ENCODE measurements around the gene BCAS3.

BCAS3 gene

DNA sequence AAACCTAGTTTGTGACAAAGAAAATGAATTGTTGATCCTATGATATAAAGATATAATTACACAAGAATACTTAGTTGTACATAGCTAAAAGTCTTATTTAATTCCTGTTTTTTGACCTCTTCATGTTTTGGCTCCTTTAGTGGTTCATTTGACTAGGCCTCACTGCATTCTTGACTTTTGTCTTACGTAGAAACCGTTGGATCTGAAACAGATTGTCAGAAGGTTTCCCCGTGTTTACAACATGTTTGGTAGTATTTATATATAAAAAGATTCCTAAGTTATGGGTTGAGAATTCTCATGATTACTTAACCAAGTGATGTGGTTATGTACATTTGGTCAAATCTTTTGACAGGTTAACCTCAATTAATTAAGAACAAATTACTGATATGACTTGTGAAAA is 162.8 kb downstream of the BCAS3 start:
- no peak for DNase-seq (ENCODE audit: low spot score)
- TF ChIP-seq, protein P1, sequence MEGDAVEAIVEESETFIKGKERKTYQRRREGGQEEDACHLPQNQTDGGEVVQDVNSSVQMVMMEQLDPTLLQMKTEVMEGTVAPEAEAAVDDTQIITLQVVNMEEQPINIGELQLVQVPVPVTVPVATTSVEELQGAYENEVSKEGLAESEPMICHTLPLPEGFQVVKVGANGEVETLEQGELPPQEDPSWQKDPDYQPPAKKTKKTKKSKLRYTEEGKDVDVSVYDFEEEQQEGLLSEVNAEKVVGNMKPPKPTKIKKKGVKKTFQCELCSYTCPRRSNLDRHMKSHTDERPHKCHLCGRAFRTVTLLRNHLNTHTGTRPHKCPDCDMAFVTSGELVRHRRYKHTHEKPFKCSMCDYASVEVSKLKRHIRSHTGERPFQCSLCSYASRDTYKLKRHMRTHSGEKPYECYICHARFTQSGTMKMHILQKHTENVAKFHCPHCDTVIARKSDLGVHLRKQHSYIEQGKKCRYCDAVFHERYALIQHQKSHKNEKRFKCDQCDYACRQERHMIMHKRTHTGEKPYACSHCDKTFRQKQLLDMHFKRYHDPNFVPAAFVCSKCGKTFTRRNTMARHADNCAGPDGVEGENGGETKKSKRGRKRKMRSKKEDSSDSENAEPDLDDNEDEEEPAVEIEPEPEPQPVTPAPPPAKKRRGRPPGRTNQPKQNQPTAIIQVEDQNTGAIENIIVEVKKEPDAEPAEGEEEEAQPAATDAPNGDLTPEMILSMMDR (IDR thresholded peaks at IDR 0.05; ENCODE audit: extremely low read depth, missing control alignments), result no peak

DNA sequence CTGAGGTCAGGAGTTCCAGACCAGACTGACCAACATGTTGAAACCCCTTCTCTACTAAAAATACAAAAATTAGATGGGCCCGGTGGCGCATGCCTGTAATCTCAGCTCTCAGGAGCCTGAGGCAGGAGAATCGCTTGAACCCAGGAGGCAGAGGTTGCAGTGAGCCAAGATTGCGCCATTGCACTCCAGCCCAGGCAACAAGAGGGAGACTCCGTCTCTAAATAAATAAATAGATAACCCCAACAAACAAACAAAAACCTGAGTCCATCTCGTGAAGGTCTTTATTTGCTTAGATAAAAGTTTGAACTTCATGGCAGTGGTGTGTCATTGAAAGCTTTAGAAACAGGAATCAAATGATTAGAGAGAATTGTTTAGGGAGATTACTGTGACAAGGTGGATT is 167.4 kb downstream of the BCAS3 start:
- no peak for DNase-seq (ENCODE audit: low spot score)

GRCh38 chr17:60846175-60846574 is 168.5 kb downstream of the BCAS3 start:
- DNase-seq (ENCODE audit: low spot score), result no peak
- TF ChIP-seq, protein P1 (IDR thresholded peaks at IDR 0.05; ENCODE audit: extremely low read depth, missing control alignments), result no peak

More for the DNA sequence above, 167.4 kb downstream of the BCAS3 start:
- TF ChIP-seq, protein P1 (IDR thresholded peaks at IDR 0.05; ENCODE audit: extremely low read depth, missing control alignments), result no peak

DNA sequence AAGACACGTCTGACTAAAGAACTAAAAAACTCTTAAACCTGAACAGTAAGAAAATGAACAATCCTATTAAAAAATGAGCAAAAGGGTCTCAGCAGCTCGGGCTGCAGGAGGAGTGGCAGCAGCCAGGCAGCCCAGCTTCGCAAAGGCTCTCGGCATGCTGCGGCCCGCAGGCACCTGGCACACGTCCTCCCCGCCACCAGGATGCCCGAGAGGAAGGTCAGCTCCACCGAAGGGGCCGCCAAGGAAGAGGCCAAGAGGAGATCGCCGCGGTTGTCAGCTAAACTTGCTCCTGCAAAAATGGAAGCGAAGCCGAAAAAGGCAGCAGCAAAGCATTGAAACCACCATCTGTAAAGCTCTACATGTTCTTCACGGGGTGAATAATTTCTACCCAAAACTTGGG is 173.5 kb downstream of the BCAS3 start:
- DNase-seq (ENCODE audit: low spot score), result no peak
- TF ChIP-seq, protein P1 (IDR thresholded peaks at IDR 0.05; ENCODE audit: extremely low read depth, missing control alignments), result no peak

- TF ChIP-seq, protein P1 (IDR thresholded peaks at IDR 0.05; ENCODE audit: extremely low read depth, missing control alignments), result no peak
- DNase-seq (ENCODE audit: low spot score), result no peak
Observed at GRCh38 chr17:60857556-60858080, 180.0 kb downstream of the BCAS3 start.

GRCh38 chr17:60862482-60862881 is 184.8 kb downstream of the BCAS3 start:
- no peak for DNase-seq (ENCODE audit: low spot score)
- TF ChIP-seq, protein P1 (IDR thresholded peaks at IDR 0.05; ENCODE audit: extremely low read depth, missing control alignments), result no peak

- TF ChIP-seq, protein P1 (IDR thresholded peaks at IDR 0.05; ENCODE audit: extremely low read depth, missing control alignments), result no peak
- peak; percentile 10 for DNase-seq (ENCODE audit: low spot score)
Observed at GRCh38 chr17:60863892-60864707, 186.4 kb downstream of the BCAS3 start.

All from GM20000 (cell line).